Suprapubic skin (tissue), 4 donors: ENCODE measurements around the gene PIK3CA. TPM values are rescaled to one million over a fixed set of nuclear protein-coding genes. Genes with fewer than 3 reads are reported as not detected.
"Not testable (repeated sequence)": the region's sequence is repeated elsewhere in the genome, so short reads cannot be mapped to it uniquely, and the experiment has no call there.

Experiments used
- DNase-seq, 2 donors: peaks; one replicate each; pipeline ENCODE4 v3.0.0-alpha.2; 2019; ENCODE audit warnings: low spot score in 2 of 2
- H3K27ac ChIP-seq: fragments of 200-600 bp; sonication (generic); one replicate; pipeline ENCODE4 v1.5.1; 2019
- H3K27me3 ChIP-seq: fragments of 200-600 bp; sonication (generic); one replicate; pipeline ENCODE4 v1.5.1; 2019
- H3K36me3 ChIP-seq: fragments of 200-600 bp; sonication (generic); one replicate; pipeline ENCODE4 v1.5.1; 2019
- H3K4me1 ChIP-seq: fragments of 200-600 bp; sonication (generic); one replicate; pipeline ENCODE4 v1.5.1; 2019
- H3K4me3 ChIP-seq: fragments of 200-600 bp; sonication (generic); one replicate; pipeline ENCODE4 v1.5.1; 2019; ENCODE audit warnings: mild to moderate bottlenecking
- H3K9me3 ChIP-seq: fragments of 200-600 bp; sonication (generic); one replicate; pipeline ENCODE4 v1.5.1; 2019
- EP300 ChIP-seq: sonication (generic); formaldehyde crosslinking; IDR thresholded peaks from one replicate; pipeline ENCODE4 v1.6.1; 2017; ENCODE audit warnings: antibody characterized with exemption
- POLR2A ChIP-seq, 2 donors: fragments of 450-650 bp; IDR thresholded peaks; one replicate each; pipeline ENCODE4 v1.6.1; 2017; ENCODE audit warnings: antibody characterized with exemption in 2 of 2, mild to moderate bottlenecking in 2 of 2, moderate library complexity in 2 of 2
- POLR2AphosphoS5 ChIP-seq, 3 donors: sonication (generic); formaldehyde crosslinking; IDR thresholded peaks; one replicate each; pipeline ENCODE4 v1.6.1; 2017; ENCODE audit warnings: antibody characterized with exemption in 3 of 3
- WGBS: methylation state at CpG from one replicate; pipeline ENCODE4 v1.1.5; 2018; 5-methylcytosine and 5-hydroxymethylcytosine counted together
- total RNA-seq, 4 donors: library from RNA; depleted of rRNA; stranded (reverse); fragments of >200 nt; gene quantifications; one replicate each; pipeline ENCODE4 v1.1.0, GENCODE V29; 2016
- TF ChIP-seq, protein P1 (sequence below), 2 donors: fragments of 200-600 bp in 1 of 2; fragments of 450-650 bp in 1 of 2; sonication (generic) in 1 of 2; IDR thresholded peaks; one replicate each; pipeline ENCODE4 v1.5.1; 2016 to 2019; ENCODE audit warnings: antibody characterized with exemption in 2 of 2, mild to moderate bottlenecking in 1 of 2, moderate library complexity in 1 of 2

PIK3CA gene
- total RNA-seq, 4 donors from 2014 or later = 14.8 to 26.6 (median 18.6) TPM

- no peak overlapping the region for H3K4me3 ChIP-seq
- no peak for TF ChIP-seq POLR2AphosphoS5 (IDR thresholded peaks at IDR 0.05)
- no peak for TF ChIP-seq EP300
- 89% methylated on average over 2 of the region's 2 CpGs for WGBS
- no peak overlapping the region for H3K27ac ChIP-seq
- peaks cover 11% of the 10 kb centered on the region for H3K4me1 ChIP-seq
- peaks cover 9% of the 10 kb centered on the region for H3K9me3 ChIP-seq
- DNase-seq = no peak
- no peaks in the 10 kb centered on the region for H3K27me3 ChIP-seq
- no peaks in the 10 kb centered on the region for H3K36me3 ChIP-seq
Observed at GRCh38 chr3:179256813-179257212, 108.7 kb downstream of the PIK3CA start.

DNA sequence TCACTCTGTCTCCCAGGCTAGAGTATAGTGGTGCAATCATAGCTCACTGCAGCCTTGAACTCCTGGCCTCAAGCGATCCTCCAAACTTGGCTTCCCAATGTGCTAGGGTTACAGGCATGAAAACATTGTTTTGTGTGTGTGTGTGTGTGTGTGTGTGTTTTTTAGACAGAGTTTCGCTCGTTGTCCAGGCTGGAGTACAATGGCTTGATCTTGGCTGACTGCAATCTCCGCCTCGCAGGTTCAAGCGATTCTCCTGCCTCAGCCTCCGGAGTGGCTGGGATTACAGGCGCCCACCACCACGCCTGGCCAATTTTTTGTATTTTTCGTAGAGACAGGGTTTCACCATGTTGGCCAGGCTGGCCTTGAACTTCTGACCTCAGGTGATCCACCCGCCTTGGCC lies 109.6 kb downstream of the PIK3CA start:
- not testable (repeated sequence) for H3K27ac ChIP-seq, DNase-seq, H3K9me3 ChIP-seq, H3K36me3 ChIP-seq, H3K4me3 ChIP-seq, H3K27me3 ChIP-seq
- WGBS = 94% methylated on average over 11 of the region's 11 CpGs
- peaks cover 11% of the 10 kb centered on the region for H3K4me1 ChIP-seq

DNA sequence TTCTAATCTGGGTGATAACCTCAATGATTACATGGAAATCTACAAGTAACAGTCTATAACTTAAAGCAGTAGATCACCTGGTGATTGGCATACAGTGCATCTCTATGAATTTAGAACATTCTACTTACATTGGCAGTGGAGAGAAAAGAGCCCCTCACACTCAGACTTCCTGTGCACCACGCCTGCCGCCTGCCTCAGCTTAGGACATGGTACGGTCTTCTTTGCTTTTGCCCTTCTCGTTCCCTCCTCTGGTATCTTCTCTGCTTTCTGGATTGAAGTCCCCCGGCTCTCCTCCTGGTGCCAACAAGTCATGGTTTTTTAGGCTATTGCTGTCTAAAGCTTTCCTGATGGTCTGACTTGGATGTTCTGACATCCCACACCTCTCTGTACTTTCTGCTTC lies 110.7 kb downstream of the PIK3CA start:
- WGBS = 76% methylated on average over 5 of the region's 5 CpGs
- no peak overlapping the region for H3K4me3 ChIP-seq

GRCh38 chr3:179259959-179260756 lies 112.0 kb downstream of the PIK3CA start:
- not testable (repeated sequence) for H3K9me3 ChIP-seq, H3K36me3 ChIP-seq, H3K27ac ChIP-seq, H3K4me3 ChIP-seq, H3K27me3 ChIP-seq, DNase-seq
- WGBS = 95% methylated on average over 8 of the region's 9 CpGs
- H3K4me1 ChIP-seq = peaks cover 11% of the 10 kb centered on the region

More for the DNA sequence above, 110.7 kb downstream of the PIK3CA start:
- Histone ChIP-seq H3K27ac (no peak overlapping the region), H3K27me3 (no peaks in the 10 kb centered on the region), H3K9me3 (peaks cover 9% of the 10 kb centered on the region), H3K4me1 (peaks cover 11% of the 10 kb centered on the region), H3K36me3 (no peaks in the 10 kb centered on the region)
- no peak for DNase-seq
- TF ChIP-seq, protein P1, sequence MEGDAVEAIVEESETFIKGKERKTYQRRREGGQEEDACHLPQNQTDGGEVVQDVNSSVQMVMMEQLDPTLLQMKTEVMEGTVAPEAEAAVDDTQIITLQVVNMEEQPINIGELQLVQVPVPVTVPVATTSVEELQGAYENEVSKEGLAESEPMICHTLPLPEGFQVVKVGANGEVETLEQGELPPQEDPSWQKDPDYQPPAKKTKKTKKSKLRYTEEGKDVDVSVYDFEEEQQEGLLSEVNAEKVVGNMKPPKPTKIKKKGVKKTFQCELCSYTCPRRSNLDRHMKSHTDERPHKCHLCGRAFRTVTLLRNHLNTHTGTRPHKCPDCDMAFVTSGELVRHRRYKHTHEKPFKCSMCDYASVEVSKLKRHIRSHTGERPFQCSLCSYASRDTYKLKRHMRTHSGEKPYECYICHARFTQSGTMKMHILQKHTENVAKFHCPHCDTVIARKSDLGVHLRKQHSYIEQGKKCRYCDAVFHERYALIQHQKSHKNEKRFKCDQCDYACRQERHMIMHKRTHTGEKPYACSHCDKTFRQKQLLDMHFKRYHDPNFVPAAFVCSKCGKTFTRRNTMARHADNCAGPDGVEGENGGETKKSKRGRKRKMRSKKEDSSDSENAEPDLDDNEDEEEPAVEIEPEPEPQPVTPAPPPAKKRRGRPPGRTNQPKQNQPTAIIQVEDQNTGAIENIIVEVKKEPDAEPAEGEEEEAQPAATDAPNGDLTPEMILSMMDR (IDR thresholded peaks at IDR 0.05) = no peak
- TF ChIP-seq EP300 (no peak), POLR2A (IDR thresholded peaks at IDR 0.05) (no peak), POLR2AphosphoS5 (IDR thresholded peaks at IDR 0.05) (no peak)

GRCh38 chr3:179260949-179261765 lies 113.0 kb downstream of the PIK3CA start:
- H3K27me3 ChIP-seq = no peaks in the 10 kb centered on the region
- H3K9me3 ChIP-seq = peaks cover 9% of the 10 kb centered on the region
- no peak for TF ChIP-seq EP300
- TF ChIP-seq POLR2A (IDR thresholded peaks at IDR 0.05) = peak in 1 of 2 donors; percentile 19
- TF ChIP-seq, protein P1 (IDR thresholded peaks at IDR 0.05) = no peak
- TF ChIP-seq POLR2AphosphoS5 (IDR thresholded peaks at IDR 0.05) = no peak
- no peak for DNase-seq
- peaks cover 11% of the 10 kb centered on the region for H3K4me1 ChIP-seq
- H3K27ac ChIP-seq = peak overlapping the region; percentile 29
- no peaks in the 10 kb centered on the region for H3K36me3 ChIP-seq
- WGBS = 13% methylated on average over 51 of the region's 71 CpGs
- H3K4me3 ChIP-seq = peak overlapping the region; percentile 78

DNA sequence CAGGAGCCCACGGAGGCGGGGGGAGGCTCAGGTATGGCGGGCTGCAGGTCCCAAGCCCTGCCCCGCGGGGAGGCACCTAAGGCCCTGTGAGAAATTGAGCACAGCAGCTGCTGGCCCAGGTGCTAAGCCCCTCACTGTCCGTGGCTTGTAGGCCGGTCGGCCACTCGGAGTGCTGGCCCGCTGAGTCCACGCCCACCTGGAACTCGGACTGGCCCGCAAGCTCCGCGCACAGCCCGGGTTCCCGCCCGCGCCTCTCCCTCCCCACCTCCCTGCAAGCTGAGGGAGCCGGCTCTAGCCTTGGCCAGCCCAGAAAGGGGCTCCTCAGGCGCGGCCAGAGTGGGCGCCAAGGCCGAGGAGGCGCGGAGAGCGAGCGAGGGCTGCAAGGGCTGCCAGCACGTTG lies 115.0 kb downstream of the PIK3CA start:
- WGBS = 89% methylated on average over 3 of the region's 29 CpGs
- H3K4me3 ChIP-seq = no peak overlapping the region
- no peak for DNase-seq
- no peaks in the 10 kb centered on the region for H3K36me3 ChIP-seq
- H3K4me1 ChIP-seq = peaks cover 11% of the 10 kb centered on the region
- H3K9me3 ChIP-seq = peaks cover 5% of the 10 kb centered on the region
- TF ChIP-seq POLR2A (IDR thresholded peaks at IDR 0.05) (no peak), POLR2AphosphoS5 (IDR thresholded peaks at IDR 0.05) (no peak), EP300 (no peak)
- TF ChIP-seq, protein P1 (IDR thresholded peaks at IDR 0.05) = no peak
- peaks cover 4% of the 10 kb centered on the region for H3K27me3 ChIP-seq
- H3K27ac ChIP-seq = no peak overlapping the region
